ENCODE measurements around the gene CORO6.

CORO6 gene

DNA sequence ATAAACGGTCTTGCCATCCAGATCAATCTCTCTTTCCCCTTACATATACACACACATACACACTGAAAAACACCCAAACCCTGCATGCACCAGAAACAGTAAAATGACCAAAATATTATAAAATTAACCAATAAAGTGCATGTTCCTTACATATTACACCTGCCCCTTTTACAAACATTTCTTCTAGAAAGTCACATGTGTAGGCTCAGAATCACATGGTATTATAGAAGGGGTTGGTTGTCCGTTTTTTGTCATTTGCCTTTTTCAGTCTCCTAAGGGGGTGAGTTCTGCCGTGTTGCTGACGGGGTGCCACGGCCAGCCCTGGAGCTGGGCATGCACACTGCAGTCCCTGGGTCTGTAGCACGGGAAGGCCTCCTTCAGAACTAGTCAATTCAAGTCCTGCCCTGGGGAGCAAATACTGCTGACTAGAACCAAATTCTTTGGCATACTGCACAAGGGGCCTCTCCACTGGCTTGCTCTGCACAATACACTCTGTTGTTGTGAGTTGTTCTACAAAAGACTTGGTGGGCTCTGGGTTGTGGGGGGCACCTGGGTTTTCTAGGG, 8.0 kb upstream of the CORO6 start:
- no peak for DNase-seq (ENCODE audit: low spot score)

GRCh38 chr17:29629839-29630238, 7.1 kb upstream of the CORO6 start:
- no peak for DNase-seq (ENCODE audit: low spot score)

DNA sequence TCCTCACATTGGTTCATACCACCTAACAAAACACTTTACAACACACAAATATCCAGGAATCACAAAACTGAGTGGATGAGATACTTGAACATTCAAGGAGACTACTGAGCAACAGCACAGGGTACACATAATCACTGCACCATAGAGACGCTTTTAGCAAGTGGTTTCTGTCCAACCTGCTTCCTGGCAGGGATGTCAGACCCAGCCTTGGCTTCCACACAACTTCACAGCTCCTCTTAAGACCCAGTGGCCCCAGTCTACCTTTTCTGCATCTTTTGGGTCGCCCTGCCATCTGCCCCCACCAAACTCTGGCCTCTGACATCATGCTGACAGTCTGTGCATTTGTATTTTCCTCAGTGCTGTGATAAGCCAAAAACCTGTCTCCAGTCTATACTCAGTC, 5.9 kb upstream of the CORO6 start:
- DNase-seq (ENCODE audit: low spot score): no peak

GRCh38 chr17:29627951-29628350, 5.2 kb upstream of the CORO6 start:
- DNase-seq (ENCODE audit: low spot score): no peak

GRCh38 chr17:29625037-29625750, 2.5 kb upstream of the CORO6 start:
- no peak for DNase-seq (ENCODE audit: low spot score)

DNA sequence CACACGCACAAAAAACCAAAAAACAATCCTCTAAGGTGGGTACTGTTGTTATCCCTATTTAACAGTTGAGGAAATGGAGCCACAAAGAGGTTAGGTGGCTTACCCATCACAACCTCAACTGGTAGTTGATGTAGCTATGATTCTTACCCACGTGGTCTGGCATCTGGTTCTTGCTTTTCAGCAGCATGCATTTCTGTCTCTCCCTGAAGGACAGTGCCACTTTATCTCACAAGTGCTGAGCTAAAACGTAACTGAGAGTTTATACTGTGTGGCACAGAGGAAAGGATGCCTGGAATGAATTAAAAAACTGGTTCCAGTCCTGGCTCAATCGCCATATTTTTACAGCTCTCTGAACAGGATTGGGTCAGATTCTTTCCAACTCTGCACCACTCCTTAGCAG, 1.9 kb upstream of the CORO6 start:
- DNase-seq (ENCODE audit: low spot score): no peak

- no peak for DNase-seq (ENCODE audit: low spot score)
Measured at GRCh38 chr17:29623283-29623647, 553 bp upstream of the CORO6 start.

GRCh38 chr17:29621751-29622194, 939 bp downstream of the CORO6 start:
- DNase-seq (ENCODE audit: low spot score): peak; percentile 43

DNA sequence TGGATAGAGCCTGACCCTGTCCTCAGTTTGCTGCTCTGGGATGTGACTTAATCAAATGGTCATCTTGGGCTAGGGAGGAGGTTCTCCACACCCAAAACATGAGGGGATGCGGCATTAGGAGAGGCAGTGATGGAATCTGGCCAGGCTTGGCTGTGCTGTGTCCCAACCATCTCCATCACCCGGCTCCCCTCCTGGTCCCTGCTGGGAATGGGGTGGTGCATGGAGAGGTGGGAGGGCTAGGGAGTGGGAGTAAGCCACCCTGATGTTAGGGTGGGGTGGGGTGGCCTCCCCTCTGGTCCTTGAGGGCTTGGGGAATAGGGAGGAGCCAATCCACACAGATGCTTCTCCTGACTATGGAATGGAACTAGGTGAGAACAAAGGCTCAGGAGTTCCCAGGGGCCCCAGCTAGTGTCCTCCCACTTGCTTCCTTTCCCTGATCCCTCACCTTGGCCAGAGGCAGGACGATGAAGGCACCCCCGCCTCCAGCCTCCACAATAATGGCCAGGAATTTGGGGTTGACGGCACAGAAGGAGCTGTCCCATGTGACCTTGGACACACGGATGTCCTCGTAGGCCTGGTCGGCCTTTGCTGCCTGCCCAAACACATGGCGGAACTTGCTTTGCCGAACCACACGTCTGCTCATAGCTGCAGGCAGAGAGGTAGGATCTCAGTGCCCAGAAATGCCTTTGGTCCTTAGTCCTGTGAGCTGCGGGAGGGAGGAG, 1.8 kb downstream of the CORO6 start:
- DNase-seq (ENCODE audit: low spot score): no peak

DNA sequence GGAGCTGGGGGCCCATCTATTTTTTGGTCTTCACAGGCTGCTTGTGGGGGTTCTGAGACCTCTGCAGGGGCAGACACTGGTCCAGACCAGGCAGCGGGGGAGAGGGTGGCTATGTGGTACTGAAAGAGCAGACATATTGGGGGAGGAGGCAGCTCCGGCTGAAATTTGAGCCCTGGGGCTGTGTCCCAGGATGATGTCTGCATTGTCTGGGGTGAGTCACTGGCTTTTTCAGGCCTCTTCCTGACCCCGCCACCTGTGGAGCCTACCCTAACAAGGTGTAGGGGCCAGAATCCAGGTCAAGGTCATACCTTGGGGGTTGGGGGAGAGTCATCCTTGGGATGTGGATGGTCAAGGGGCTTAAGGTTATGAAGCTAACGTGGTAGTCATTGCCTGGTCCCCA, 2.4 kb downstream of the CORO6 start:
- no peak for DNase-seq (ENCODE audit: low spot score)

DNA sequence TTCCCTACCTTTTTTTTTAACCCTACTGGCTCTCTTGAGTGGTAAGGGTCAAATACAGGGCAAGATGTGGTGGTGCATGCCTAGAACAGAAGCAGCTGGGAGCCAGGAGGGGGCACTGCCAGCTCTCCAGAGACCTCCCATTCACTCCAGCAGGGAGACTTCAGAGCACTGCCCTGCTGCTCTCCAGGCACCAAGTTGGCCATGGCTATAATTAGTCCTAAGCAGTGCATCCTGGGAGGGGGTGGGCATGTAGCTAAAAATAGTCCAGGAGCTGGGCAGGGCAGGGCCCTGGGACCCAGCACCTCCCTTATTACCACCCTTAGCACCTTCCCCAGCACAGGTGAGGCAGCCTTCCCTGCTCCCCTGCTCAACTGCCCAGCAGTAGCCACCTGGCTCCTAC, 3.5 kb downstream of the CORO6 start:
- DNase-seq (ENCODE audit: low spot score): peak; percentile 74

DNA sequence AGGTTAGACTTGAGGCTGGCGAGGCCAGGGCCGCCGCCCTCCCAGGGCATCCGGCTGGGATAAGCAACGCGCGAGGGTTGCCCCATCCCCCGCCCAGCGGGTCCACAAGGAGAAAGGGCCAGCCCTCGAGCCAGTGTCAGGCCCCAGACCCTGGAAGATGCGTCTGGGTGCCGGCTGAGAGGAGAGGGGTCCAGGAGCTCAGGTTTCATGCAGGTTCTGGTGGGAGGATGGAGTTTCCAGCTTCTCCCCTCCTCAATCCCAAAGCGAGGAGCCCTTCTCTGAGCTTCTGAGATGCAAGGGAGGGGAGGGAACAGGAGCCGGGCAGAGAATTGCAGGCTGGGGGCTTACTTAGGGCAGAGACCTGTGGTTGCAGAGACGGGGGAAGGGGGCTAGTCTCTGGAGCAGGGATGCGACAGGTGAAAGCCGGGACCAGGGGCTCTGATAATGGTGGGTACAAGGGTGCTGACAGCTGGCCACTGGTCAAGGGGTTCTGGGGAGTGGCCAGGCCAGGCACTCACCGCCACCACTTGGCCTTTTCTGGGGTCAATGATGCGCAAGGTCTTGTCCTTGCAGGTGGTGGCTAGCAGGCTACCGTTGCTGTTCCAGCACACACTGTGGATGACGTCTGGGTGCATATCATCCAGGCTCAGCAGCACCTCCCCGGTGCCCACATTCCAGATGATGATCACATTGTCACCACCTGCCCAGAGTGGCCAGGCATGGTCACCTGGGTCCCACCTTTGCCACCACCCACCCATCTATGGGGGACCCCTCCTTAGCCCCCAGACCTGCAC, 4.2 kb downstream of the CORO6 start:
- no peak for DNase-seq (ENCODE audit: low spot score)

DNA sequence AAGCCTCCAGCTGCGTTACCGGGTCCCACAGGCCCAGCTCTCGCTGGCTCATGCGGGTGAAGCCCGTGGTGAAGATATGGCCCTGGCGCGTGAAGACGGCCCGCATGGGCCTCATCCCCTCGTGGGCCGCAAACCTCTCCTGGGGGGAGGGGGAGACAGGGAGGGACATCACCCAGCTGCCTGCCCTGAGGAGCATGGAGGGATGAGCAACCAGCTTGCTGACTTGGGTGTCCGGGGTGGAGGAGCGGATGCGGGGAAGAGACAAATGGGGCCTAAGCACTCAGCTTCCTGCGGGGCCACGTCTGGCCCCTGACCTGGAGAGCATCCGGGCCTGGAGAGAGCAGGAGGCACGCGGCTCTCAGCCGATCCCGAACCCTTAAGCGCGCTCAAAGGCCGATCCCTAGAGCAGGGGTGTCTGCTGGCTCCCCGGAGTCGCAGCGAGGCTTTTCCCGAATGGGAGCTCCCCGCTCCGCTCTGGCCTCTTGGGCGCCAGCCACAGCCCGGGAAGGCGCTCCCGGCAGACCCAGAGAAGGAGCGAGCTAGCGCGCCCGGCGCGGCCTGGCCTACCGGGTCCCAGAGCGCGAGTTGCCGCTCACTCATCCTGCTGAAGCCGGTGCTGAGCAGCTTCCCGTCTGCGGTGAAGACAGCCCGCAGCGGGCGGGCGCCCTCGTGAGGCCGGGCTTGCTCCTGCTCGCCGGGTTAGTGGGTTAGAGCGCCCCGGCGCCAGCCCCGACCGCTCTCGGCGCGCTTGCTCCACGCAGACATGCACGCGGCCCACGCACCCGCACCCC, 5.0 kb downstream of the CORO6 start:
- DNase-seq (ENCODE audit: low spot score): peak; percentile 59

- peak; percentile 75 for DNase-seq (ENCODE audit: low spot score)
Measured at GRCh38 chr17:29617125-29617480, 5.6 kb downstream of the CORO6 start.

DNA sequence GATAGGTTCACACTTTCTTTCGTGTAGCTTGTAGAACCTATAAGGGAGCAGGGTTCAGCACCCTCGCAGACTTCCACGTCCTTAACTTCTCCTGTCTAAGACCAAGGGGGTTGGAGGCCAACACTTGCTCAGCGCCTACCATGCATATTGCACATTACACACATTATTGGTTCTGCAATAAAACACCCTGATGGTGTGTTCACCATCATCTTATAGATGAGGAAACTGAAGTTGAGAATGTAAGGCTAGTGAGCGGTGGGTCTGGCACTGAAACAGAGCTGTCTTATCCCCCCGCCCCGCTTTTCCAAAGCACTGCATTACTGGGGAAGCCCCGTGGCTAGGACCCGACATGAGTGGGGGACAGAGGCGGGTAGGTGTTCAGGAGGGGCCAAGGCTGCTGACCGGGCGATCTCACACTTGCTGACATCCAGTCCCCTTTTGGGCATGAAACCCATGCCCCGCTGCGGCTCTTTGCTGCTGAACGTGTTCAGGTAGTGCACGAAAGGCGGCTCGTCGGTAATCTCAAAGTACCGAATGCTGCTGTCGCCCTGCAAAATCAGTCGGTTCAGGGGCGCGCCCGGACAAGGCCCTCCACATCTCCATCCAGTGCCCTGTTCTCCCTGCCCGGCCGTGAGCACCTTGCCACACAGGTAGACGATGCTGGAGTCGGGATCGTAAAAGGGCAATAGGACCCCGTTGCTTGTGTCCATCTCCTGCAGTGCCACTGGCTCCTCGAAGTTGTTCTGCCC, 6.2 kb downstream of the CORO6 start:
- no peak for DNase-seq (ENCODE audit: low spot score)

DNA sequence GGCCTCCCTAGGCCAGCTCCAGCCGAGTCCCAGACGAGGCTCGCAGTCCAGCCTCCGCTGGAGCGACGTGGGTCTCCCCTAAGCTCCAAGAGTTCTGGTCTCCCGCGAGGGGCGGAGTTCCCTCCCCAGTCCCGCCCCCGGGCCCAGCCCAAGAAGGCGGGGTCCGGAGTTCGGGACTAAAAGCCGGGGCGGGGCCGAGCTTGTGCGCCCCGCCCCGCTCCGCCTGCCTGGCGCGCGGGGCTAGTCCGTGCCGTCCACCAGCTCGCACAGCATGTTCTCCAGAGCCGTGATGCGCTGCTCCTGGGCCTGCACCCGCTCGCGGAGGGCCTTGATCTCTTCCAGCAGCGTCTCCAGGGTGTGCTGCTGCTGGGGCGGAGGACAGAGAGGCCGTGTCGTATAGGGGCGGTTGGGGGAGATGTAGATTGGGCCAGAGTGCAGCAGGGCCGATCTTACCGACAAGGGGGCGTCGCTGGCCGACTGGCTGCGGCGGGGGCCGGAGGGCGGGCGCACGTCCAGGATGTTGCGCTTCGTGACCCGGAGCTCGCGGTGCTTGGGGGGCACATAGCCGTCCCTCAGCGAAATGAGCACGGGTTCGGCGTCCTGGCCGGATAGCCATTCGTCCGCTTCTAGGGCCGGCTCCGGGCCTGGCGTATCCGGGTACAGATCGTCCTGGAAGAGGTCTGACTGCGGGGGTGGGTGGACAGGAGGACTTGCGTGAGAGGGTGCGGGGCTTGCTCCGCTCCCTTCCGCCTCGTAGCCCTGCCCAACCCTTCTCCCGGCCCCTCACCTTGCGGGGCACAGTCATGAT, 7.0 kb downstream of the CORO6 start:
- peak; percentile 89 for DNase-seq (ENCODE audit: low spot score)

DNA sequence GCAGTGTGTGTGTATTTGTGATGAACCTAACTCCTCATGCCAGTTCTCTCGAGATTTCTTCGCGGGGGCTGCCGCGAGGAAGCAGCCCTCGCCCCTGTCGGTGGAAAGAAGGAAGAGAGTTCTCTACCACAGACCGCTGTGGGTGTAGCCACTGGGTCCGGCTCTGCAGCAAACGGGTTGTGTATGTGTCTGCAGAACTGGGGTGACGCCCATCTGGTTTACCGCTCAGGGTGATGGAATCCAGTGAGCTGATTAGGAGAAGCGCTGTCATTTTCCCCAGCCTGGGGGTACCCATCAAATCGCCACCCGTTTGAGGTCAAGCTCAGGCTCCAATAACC, 7.7 kb downstream of the CORO6 start:
- no peak for DNase-seq (ENCODE audit: low spot score)

DNA sequence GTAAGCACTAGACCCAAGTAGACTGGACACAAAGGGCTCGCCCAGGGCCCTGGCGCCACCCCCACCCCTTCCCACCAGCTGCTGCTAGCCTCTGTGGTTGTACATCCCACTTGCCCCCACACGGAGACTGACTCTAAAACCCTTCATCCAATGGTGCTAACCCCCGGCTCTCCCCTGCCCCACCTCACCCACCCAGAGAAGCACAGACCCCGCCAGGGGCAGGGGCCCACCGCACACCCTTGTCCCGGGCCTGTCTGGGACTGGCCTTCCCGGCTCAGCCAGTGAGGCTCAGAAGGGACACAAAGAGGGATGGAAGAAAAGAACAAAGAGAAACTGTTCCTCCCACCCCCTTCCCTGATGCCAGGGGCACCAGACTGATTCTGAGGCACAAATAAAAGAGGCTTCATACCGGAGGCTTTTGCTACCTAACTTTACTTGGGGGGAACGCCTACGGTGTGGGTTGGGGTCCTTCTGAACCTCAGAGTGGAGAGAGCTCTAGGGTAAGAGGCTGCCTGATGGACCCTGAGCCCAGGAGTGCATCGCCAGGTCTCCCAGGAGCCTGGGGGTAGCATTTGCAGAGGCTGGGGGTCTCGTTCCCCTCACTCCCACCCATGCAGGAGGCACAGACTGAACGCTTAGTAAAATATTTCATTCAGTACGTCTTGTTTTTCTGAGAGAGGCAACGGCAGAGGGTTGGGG, 8.2 kb downstream of the CORO6 start:
- no peak for DNase-seq (ENCODE audit: low spot score)

- DNase-seq (ENCODE audit: low spot score): no peak
Measured at GRCh38 chr17:29613856-29614255, 8.9 kb downstream of the CORO6 start.

- peak; percentile 88 for DNase-seq (ENCODE audit: low spot score)
Measured at GRCh38 chr17:29613352-29613837, 9.3 kb downstream of the CORO6 start.

All from hepatic stellate cell (primary cell).